ENCODE data around the gene DNTT.
"Not testable (repeated sequence)": the region's sequence is repeated elsewhere in the genome, so short reads cannot be mapped to it uniquely, and the experiment has no call there.

The DNTT gene

GRCh38 chr10:96305019-96305418 is 785 bp downstream of the DNTT start:
- intact Hi-C loops (cut with DNase I) = no loop called here
- no peak for DNase-seq

DNA sequence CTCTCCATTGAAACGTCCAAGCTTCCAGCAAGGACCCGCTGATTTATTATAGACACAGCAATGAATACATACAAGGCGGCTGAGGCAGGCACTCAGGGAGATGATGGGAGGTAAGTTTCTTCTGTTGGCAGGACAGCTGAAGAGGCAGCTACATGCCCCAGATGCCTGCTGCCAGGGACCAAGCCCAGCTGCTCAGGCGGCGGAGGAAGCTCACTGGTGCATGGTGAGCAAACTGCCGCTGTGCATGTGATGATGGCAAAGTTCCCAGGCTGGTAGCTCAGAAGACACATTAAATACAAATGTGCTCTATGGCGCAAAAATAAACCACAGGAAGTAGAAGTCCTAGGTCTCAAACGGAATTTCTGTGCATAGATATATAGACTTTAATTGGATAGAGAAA is 2.3 kb downstream of the DNTT start:
- peak; percentile 27 to 94 (median 52) for DNase-seq
- intact Hi-C loops (cut with DNase I) = no loop called here

DNA sequence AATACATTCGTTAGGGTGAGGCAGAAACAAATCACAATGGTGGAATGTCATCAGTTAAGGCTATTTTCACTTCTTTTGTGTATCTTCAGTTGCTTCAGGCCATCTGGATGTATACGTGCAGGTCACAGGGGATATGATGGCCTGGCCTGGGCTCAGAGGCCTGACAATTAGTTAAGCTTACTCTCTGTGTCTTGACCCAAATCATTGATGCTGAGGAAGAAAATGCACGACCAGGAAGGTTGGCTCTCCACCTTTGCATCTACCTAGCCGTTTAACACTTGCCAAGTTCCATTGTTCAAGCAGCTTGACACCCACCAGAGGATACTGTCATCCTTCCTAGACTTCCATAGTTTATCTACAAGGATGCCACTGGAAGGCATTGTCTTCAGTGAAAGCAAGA is 4.6 kb downstream of the DNTT start:
- DNase-seq; intact Hi-C loops (cut with DNase I): not testable (repeated sequence)

DNA sequence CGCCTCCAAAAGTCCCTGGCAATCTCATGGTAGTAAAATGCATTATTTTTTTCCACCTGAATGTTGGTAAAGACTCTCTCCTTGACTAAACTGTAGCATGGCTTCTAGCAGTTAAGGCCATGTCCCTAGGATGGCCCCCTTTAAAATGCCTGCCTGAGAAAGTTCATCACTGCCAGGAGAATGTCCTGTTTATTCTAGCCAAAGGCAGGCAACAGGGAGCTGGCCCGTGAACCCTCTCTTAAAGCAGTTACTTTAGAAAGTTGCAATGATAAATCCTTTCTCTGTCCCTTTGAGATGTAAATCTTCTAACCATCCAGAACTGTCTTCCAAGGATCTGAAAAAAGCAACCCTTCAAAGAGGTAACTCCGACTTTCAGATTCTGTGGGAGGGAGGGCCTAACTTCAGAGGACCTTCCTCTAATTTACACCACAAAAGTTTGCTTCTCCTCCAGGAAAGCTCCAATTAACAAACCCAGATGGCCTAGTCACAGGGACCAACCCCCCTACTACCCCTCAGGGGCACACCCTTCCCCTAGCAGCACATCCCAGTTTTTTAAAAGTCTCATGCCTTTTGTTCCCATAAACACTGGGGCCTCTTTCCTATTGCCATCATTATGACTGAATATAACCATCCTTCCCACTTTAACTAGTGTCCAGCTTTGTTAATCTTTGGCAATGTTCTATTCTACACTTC is 5.5 kb downstream of the DNTT start:
- DNase-seq = no peak
- intact Hi-C loops (cut with DNase I) = no loop called here

DNA sequence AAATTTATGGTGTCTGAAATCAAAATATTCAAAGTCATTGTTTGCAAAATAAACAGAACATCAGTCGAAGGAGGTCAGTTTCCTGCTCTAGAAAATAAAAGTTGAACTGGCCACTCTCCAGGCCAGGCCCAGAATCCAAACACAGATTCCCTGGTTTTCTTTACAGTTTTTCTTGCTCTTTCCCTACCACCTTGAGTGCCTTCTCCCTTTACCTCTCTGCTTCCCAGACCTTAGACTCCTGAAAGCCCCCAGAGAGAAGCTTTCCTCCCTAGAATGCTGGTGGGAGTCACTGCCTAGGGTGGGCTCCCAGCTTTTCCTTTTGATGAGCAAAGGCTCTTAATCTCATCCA is 6.1 kb downstream of the DNTT start:
- no peak for DNase-seq
- intact Hi-C loops (cut with DNase I) = no loop called here

DNA sequence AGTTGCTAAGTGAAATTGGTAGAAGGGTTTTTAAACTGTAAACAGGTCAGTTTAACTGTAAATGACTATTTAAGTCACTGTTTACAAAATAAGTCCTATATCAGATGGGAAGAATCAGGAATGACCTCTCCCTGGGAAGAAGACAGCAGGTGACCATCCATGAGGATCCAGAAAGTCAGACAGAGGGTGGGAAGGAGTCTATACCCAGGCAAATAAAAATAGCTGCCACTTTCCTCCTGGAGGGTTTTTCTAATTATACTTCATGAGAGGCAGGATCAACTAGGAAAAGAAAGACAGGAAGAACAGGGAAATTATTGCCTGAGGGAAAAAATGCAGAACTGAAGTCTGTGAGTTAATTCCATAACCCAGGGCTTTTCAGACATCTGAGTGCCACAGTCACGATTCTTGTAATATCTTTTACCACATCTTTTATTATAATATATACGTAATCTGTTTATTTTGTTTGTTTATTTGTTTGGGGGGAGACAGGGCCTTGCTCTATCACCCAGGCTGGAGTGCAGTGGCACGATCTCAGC is 7.0 kb downstream of the DNTT start:
- DNase-seq = no peak
- intact Hi-C loops (cut with DNase I) = no loop called here

- no peak for DNase-seq
- intact Hi-C loops (cut with DNase I) = no loop called here
Observed at GRCh38 chr10:96313344-96313743, 9.1 kb downstream of the DNTT start.

- intact Hi-C loops (cut with DNase I) = no loop called here
- DNase-seq = no peak
Observed at GRCh38 chr10:96317067-96317833, 13.0 kb downstream of the DNTT start.

DNA sequence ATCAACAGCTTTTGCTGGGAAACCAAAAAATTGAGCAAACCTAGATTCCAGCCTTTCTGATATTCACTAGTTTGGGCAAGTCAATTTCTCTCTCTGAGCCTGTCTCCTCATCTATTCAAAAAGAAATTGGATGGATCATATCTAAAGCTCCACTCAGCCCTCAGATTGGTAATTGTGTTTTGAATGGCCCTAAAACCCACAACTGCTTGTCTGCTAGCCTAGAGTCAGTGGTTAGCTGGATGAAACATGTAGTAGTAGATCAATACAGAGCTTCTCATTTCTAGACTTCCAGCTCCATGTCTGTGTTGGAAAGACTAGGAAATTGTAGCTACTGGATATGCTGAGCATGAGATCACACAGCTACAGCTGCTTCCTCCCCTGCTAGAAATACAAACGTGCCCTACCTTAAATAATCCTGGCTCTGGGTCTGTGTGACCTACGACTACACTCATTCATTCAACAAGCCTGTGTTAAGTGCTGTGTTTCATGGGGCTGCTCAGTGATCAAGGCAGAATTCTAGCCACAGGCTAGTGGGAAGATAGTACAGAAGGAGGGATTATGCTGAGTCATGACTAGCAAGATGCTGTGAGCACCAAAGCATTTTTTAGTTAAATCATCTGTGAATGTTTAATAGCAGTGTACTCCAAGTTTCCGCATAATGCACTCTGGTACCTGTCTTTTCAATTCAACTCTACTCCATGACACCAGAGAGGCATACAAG is 15.7 kb downstream of the DNTT start:
- intact Hi-C loops (cut with DNase I) = no loop called here
- no peak for DNase-seq

- DNase-seq = no peak
- intact Hi-C loops (cut with DNase I) = no loop called here
Observed at GRCh38 chr10:96321822-96322221, 17.6 kb downstream of the DNTT start.

GRCh38 chr10:96322275-96322674 is 18.0 kb downstream of the DNTT start:
- intact Hi-C loops (cut with DNase I) = no loop called here
- no peak for DNase-seq

GRCh38 chr10:96324447-96324846 is 20.2 kb downstream of the DNTT start:
- intact Hi-C loops (cut with DNase I) = no loop called here
- DNase-seq = no peak

- intact Hi-C loops (cut with DNase I) = no loop called here
- no peak for DNase-seq
Observed at GRCh38 chr10:96325719-96326373, 21.6 kb downstream of the DNTT start.

GRCh38 chr10:96327462-96327861 is 23.2 kb downstream of the DNTT start:
- intact Hi-C loops (cut with DNase I) = no loop called here
- DNase-seq = no peak

- intact Hi-C loops (cut with DNase I) = no loop called here
- no peak for DNase-seq
Observed at GRCh38 chr10:96333101-96333500, 28.9 kb downstream of the DNTT start.

- DNase-seq = peak in 1 of 10 donors; percentile 39
- intact Hi-C loops (cut with DNase I) = loop anchor here (2.0 kb wide), 1 partner anchor 40 kb away; no protein-coding TSS in a partner anchor
Observed at GRCh38 chr10:96334616-96335526, 30.6 kb downstream of the DNTT start.

DNA sequence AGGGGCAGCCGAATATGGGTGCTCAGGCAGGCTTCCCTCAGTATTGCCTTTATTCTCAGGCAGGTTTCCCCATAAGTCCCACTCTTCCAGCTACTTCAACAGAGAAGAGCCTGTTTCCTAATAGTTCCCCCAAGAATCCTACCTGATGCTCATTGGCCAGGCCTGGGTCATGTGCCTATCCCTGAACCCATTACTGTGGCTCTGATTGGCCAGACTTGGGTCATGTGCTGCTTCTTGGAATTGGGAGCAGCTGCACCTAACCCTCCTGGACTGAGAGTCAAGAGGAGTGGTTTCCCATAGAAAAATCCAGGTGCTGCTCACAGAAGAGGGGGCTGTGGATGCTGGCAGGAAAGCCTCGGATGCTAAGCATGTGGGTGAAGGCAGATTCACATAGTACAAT is 32.9 kb downstream of the DNTT start:
- intact Hi-C loops (cut with DNase I) = no loop called here

DNA sequence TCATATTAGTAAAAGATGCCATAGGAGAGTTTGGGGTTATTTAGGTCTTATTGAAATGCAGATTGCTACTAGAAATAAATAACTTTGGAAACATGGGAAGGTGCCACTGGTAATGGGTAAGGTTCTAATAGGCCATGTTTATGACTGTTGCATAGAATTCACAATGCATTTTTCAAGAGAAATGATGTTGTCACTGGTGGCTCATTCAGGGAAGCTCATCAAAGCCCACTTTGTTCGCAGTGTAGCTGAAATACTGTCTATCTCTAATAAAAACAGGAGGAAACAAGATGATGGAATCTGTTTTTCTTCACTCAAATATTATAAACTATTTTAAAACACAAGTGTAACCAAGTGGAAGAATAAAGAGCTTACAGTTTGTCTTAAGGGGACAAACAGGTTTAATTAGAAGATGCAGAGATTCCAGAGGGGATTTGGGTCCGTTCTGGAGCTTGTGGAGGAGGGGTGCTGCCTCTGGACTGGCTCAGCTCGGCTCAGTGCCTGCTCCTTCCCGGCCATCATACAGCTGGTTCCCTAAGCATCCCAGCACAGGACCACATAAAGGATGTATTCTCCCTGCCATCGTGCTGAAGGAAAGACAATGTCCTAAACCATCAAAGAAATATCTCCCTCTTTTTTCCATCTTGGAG is 34.2 kb downstream of the DNTT start:
- intact Hi-C loops (cut with DNase I) = no loop called here
- peak in 4 of 10 donors; percentile 20 to 45 (median 30) for DNase-seq

More for the DNA sequence above, 32.9 kb downstream of the DNTT start:
- no peak for DNase-seq

DNA sequence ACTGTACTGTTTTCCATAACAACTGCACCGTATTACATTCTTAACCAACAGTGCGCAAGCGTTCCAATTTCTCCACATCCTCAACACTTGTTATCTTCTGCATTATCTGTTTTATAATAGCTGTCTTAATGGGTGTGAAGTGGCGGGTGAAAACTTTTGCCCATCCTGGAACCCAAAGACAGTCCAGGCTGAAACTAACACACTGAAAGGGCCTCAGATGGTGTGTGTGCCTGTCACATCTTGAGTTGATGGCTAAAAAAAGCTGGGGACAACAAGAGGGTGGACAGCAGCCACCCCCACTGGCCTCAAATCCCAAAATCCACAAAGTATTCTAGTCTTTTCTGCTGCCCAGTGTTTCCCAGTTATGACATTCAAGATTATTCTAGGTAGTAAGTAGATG is 35.1 kb downstream of the DNTT start:
- intact Hi-C loops (cut with DNase I) = no loop called here

More for the DNA sequence above, 35.1 kb downstream of the DNTT start:
- no peak for DNase-seq
